AG09319 (cell line): Measurements from ENCODE around the gene P2RY11.

ENCODE experiments used
- DNase-seq: peaks from one replicate; pipeline ENCODE4 v3.0.0-alpha.2; 2010; ENCODE audit warnings: low read depth; ENCODE audit errors: extremely low read depth
- CTCF ChIP-seq: IDR thresholded peaks from 2 replicates; pipeline ENCODE4 v1.5.1; 2011; ENCODE audit warnings: low read depth, mild to moderate bottlenecking, inconsistent platforms, low read length, moderate library complexity

P2RY11 gene

GRCh38 chr19:10142701-10143375, 31.3 kb downstream of the P2RY11 start:
- no peak for TF ChIP-seq CTCF
- DNase-seq = no peak

GRCh38 chr19:10143681-10144080, 32.2 kb downstream of the P2RY11 start:
- DNase-seq = no peak
- no peak for TF ChIP-seq CTCF

- no peak for TF ChIP-seq CTCF
- DNase-seq = no peak
These were observed 32.9 kb downstream of the P2RY11 start for GRCh38 chr19:10144361-10144760.

GRCh38 chr19:10145031-10145430, 33.5 kb downstream of the P2RY11 start:
- no peak for DNase-seq
- TF ChIP-seq CTCF = no peak

GRCh38 chr19:10146142-10146541, 34.6 kb downstream of the P2RY11 start:
- TF ChIP-seq CTCF = no peak
- no peak for DNase-seq

GRCh38 chr19:10149427-10149826, 37.9 kb downstream of the P2RY11 start:
- TF ChIP-seq CTCF = no peak
- DNase-seq = no peak

GRCh38 chr19:10151521-10151920, 40.0 kb downstream of the P2RY11 start:
- no peak for DNase-seq
- no peak for TF ChIP-seq CTCF
